SHP77 treated with DMSO at 0.1 percent for 48 hours (cell line): ENCODE measurements around the gene RILPL2.
"Not testable (repeated sequence)": the region's sequence is repeated elsewhere in the genome, so short reads cannot be mapped to it uniquely, and the experiment has no call there.

Experiments used
- DNase-seq: peaks from one replicate; lab custom pipeline; 2025; lab: John Stamatoyannopoulos, UW

The RILPL2 gene

GRCh38 chr12:123382684-123383083 is 53.8 kb downstream of the RILPL2 start:
- DNase-seq, result no peak

- DNase-seq, result no peak
These were observed 57.1 kb downstream of the RILPL2 start for GRCh38 chr12:123379391-123379790.

GRCh38 chr12:123372415-123372814 is 64.1 kb downstream of the RILPL2 start:
- DNase-seq, result not testable (repeated sequence)

- DNase-seq, result not testable (repeated sequence)
These were observed 64.7 kb downstream of the RILPL2 start for GRCh38 chr12:123371667-123372368.

GRCh38 chr12:123369229-123369628 is 67.3 kb downstream of the RILPL2 start:
- DNase-seq, result no peak

GRCh38 chr12:123368431-123368830 is 68.1 kb downstream of the RILPL2 start:
- not testable (repeated sequence) for DNase-seq

- DNase-seq, result no peak
These were observed 69.0 kb downstream of the RILPL2 start for GRCh38 chr12:123367511-123367910.
